ENCODE data around the gene XCL2.
"Not testable (repeated sequence)": the region's sequence is repeated elsewhere in the genome, so short reads cannot be mapped to it uniquely, and the experiment has no call there.

XCL2 gene

GRCh38 chr1:168543840-168544498, at the start of gene XCL2:
TSS of gene XCL2 (minus strand) at chr1:168543997. CDS start at chr1:168543964, 33 bp downstream.
- DNase-seq (ENCODE audit: low read depth); H3K4me3 ChIP-seq (ENCODE audit: low read depth, low read length): not testable (repeated sequence)

DNA sequence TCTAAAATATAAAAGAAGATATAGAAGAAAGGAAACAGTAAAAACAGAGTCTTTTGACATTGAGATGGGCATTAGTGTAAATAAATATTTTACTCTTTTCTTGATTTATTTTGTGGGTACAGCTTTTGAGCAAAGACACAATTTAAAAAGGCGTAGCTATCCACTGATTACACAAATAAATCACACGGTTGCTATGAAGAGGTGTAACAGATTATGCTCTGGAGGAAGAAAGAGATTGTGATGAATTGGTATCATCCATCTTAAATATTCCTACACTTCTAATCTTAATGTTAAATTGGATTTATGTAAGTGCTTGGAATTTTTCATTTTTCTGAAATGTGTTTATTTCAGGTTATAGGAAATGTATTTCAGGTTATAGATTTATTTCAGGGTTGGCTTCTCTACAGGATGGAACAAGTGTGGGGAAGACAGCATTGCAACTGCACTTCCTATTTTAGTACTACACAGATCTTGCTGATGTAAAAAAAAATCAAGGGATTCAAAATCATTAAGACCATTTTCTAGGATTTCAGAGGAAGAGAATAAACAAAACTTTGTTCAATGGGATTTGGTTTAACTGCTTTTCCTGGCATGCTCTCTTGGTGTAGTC, 47.9 kb upstream of the XCL2 start:
- DNase-seq (ENCODE audit: low read depth) = no peak
- no peak for TF ChIP-seq CTCF (IDR thresholded peaks at IDR 0.05; ENCODE audit: control insufficient read depth, extremely low read depth, insufficient read depth)
- H3K4me3 ChIP-seq (ENCODE audit: low read depth, low read length) = no peak overlapping the region

GRCh38 chr1:168591066-168591465, 47.3 kb upstream of the XCL2 start:
- no peak for DNase-seq (ENCODE audit: low read depth)
- H3K4me3 ChIP-seq (ENCODE audit: low read depth, low read length) = no peak overlapping the region
- TF ChIP-seq CTCF (IDR thresholded peaks at IDR 0.05; ENCODE audit: control insufficient read depth, extremely low read depth, insufficient read depth) = no peak

GRCh38 chr1:168589167-168589566, 45.4 kb upstream of the XCL2 start:
- no peak for TF ChIP-seq CTCF (IDR thresholded peaks at IDR 0.05; ENCODE audit: control insufficient read depth, extremely low read depth, insufficient read depth)
- DNase-seq (ENCODE audit: low read depth) = no peak
- no peak overlapping the region for H3K4me3 ChIP-seq (ENCODE audit: low read depth, low read length)

DNA sequence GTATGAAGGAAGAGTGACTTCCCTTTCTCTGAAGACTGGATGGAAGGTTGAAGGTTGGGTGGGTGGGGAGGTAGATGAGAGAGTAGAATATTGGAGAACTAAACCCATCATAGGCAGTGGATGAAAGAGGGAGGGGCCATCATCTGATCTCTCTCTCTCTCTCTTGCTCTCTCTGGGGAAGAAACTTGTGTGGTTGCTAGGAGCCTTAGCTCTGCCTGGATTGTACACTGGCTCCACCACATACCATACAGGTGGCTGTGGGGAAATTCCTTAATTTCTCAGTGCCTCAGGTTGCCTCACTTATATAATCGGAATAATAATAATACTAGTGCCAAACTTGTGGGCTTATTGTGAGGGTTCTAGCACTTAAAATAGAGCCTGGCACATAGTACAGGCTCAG, 42.1 kb upstream of the XCL2 start:
- TF ChIP-seq CTCF (IDR thresholded peaks at IDR 0.05; ENCODE audit: control insufficient read depth, extremely low read depth, insufficient read depth) = no peak

DNA sequence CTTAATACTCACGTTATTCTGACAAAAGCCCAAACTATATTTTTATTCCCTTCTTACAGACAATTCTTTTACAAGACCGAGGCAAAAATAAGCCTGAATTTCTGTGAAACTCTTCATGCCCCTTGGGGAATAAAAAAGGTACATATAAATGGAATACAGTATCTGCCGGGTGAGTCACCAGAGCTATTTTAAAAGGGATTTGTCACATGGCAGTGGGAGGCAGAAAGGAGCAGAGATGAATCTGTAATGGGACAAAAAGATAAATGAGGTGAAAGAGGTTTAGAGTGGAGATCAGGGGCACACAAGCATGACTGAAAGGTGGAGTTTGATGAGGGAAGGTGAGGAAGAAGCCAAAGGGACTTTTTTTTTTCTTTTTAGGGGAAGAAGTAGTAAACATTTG, 41.4 kb upstream of the XCL2 start:
- DNase-seq (ENCODE audit: low read depth) = no peak
- no peak for TF ChIP-seq CTCF (IDR thresholded peaks at IDR 0.05; ENCODE audit: control insufficient read depth, extremely low read depth, insufficient read depth)
- no peak overlapping the region for H3K4me3 ChIP-seq (ENCODE audit: low read depth, low read length)

More for the DNA sequence above, 42.1 kb upstream of the XCL2 start:
- no peak for DNase-seq (ENCODE audit: low read depth)
- no peak overlapping the region for H3K4me3 ChIP-seq (ENCODE audit: low read depth, low read length)

- no peak for TF ChIP-seq CTCF (IDR thresholded peaks at IDR 0.05; ENCODE audit: control insufficient read depth, extremely low read depth, insufficient read depth)
- no peak overlapping the region for H3K4me3 ChIP-seq (ENCODE audit: low read depth, low read length)
- no peak for DNase-seq (ENCODE audit: low read depth)
Measured at GRCh38 chr1:168583571-168583970, 39.8 kb upstream of the XCL2 start.
